GM12878 (cell line): ENCODE data around the gene WNK2. TPM values are rescaled to one million over a fixed set of nuclear protein-coding genes. Genes with fewer than 3 reads are reported as not detected.

Source experiments
- ATAC-seq: fragments of 200-7000 bp; cut with Tn5 transposase; 3 replicates; pipeline ENCODE4 v1.9.1; 2020; ENCODE audit warnings: mild to moderate bottlenecking, moderate library complexity
- BruUV-seq: library from RNA; stranded (reverse); fragments of 400-500 nt; replicated peaks from 2 replicates; lab custom pipeline; 2021; lab: Mats Ljungman, UMichigan
- CTCF ChIA-PET: fragments of 300-600 bp; sonication (Branson Sonifier 250); formaldehyde crosslinking; extraction: SDS; loops from one replicate; lab custom pipeline; 2021; ENCODE audit warnings: inconsistent platforms; lab: Yijun Ruan, JAX
- POLR2A ChIA-PET: fragments of 350-600 bp; formaldehyde crosslinking; extraction: SDS; loops from one replicate; lab custom pipeline; 2021; ENCODE audit warnings: inconsistent platforms; lab: Charles Lee
- RAD21 ChIA-PET: fragments of 300-600 bp; sonication (Branson Sonifier 250); formaldehyde crosslinking; loops from one replicate; lab custom pipeline; 2023; ENCODE audit warnings: antibody characterized with exemption; ENCODE audit not compliant: unreplicated experiment; lab: Charles Lee
- SMC1A ChIA-PET: fragments of 300-600 bp; sonication (Branson Sonifier 250); formaldehyde crosslinking; loops from one replicate; lab custom pipeline; 2023; ENCODE audit not compliant: unreplicated experiment, uncharacterized antibody; lab: Charles Lee
- DNase-seq: peaks from one replicate; pipeline ENCODE4 v3.0.0-alpha.2; 2011; ENCODE audit warnings: low read depth, low spot score
- FAIRE-seq: peaks from 3 replicates; lab custom pipeline; 2011; peaks lifted over from hg19 to GRCh38; lab: Jason Lieb, UNC
- H2AFZ ChIP-seq: 2 replicates; pipeline ENCODE4 v1.6.0; 2011; ENCODE audit warnings: low read depth, low read length, control low read depth; ENCODE audit not compliant: control insufficient read depth
- H3K27ac ChIP-seq: 2 replicates; pipeline ENCODE4 v1.5.1; 2011; ENCODE audit warnings: control low read depth; ENCODE audit not compliant: control insufficient read depth, insufficient read depth
- H3K27me3 ChIP-seq, 2 experiments: replicated peaks in 1 of 2; 2 replicates each; pipeline versions ENCODE4 v1.6.0 to v1.6.1; 2011; ENCODE audit warnings: low read length in 1 of 2; ENCODE audit not compliant: control insufficient read depth in 2 of 2, insufficient read depth in 2 of 2
- H3K36me3 ChIP-seq, 2 experiments: 2 replicates each; pipeline ENCODE4 v1.5.1; 2011; ENCODE audit warnings: low read length in 1 of 2; ENCODE audit not compliant: control insufficient read depth in 2 of 2, insufficient read depth in 2 of 2
- H3K4me1 ChIP-seq: 2 replicates; pipeline ENCODE4 v1.6.1; 2011; ENCODE audit warnings: mild to moderate bottlenecking, low read length, moderate library complexity, mixed read lengths; ENCODE audit not compliant: control insufficient read depth, insufficient read depth
- H3K4me2 ChIP-seq: 2 replicates; pipeline ENCODE4 v1.6.0; 2011; ENCODE audit warnings: control low read depth; ENCODE audit not compliant: control insufficient read depth, insufficient read depth
- H3K4me3 ChIP-seq: fragments of 200-600 bp; sonication (generic); 2 replicates; pipeline ENCODE4 v1.5.1; 2016
- H3K79me2 ChIP-seq: 2 replicates; pipeline ENCODE4 v1.6.0; 2011; ENCODE audit warnings: low read length; ENCODE audit not compliant: control insufficient read depth, insufficient read depth
- H3K9ac ChIP-seq: 2 replicates; pipeline ENCODE4 v1.8.0; 2011; ENCODE audit warnings: low read length, control low read depth, mixed read lengths; ENCODE audit not compliant: control insufficient read depth, insufficient read depth
- H3K9me3 ChIP-seq: replicated peaks from 3 replicates; pipeline ENCODE4 v1.5.1; 2011; ENCODE audit warnings: mild to moderate bottlenecking, low read length; ENCODE audit not compliant: control insufficient read depth, insufficient read depth
- H4K20me1 ChIP-seq: 2 replicates; pipeline ENCODE4 v1.6.0; 2011; ENCODE audit not compliant: control insufficient read depth, insufficient read depth
- BRCA1 ChIP-seq: IDR thresholded peaks from 2 replicates; pipeline ENCODE4 v1.6.1; 2011; ENCODE audit warnings: low read depth, low read length, improper control_type of control experiment
- CEBPB ChIP-seq, 2 experiments: fragments of 150-350 bp in 1 of 2; IDR thresholded peaks; 2 replicates each; pipeline ENCODE4 v1.6.1; 2012 to 2014; ENCODE audit warnings: low read depth in 2 of 2, low read length in 2 of 2, borderline replicate concordance in 1 of 2, inconsistent platforms in 1 of 2
- CHD2 ChIP-seq: IDR thresholded peaks from 2 replicates; pipeline ENCODE4 v1.6.1; 2011; ENCODE audit warnings: low read depth, low read length, improper control_type of control experiment, borderline replicate concordance
- CREM ChIP-seq: IDR thresholded peaks from 2 replicates; pipeline ENCODE4 v1.6.1; 2014; ENCODE audit warnings: antibody characterized with exemption, low read depth
- E2F4 ChIP-seq: IDR thresholded peaks from 2 replicates; pipeline ENCODE4 v1.6.1; 2012; ENCODE audit warnings: low read depth, low read length, improper control_type of control experiment
- FOXM1 ChIP-seq: IDR thresholded peaks from 2 replicates; pipeline ENCODE4 v1.6.1; 2012; ENCODE audit warnings: low read depth, mild to moderate bottlenecking, inconsistent platforms, low read length, moderate library complexity
- MEF2A ChIP-seq: IDR thresholded peaks from 2 replicates; pipeline ENCODE4 v1.6.1; 2011; ENCODE audit warnings: low read depth, mild to moderate bottlenecking, low read length, moderate library complexity; ENCODE audit not compliant: insufficient read depth
- NR2F1 ChIP-seq: fragments of 450-650 bp; conservative IDR thresholded peaks from 2 replicates; pipeline ENCODE4 v1.6.1; 2017; ENCODE audit warnings: mild to moderate bottlenecking
- PML ChIP-seq: IDR thresholded peaks from 2 replicates; pipeline ENCODE4 v1.6.1; 2012; ENCODE audit warnings: low read length, inconsistent platforms
- POLR2AphosphoS5 ChIP-seq: IDR thresholded peaks from 2 replicates; pipeline ENCODE4 v1.6.1; 2011; ENCODE audit warnings: mild to moderate bottlenecking, low read length, inconsistent platforms
- RCOR1 ChIP-seq: conservative IDR thresholded peaks from 2 replicates; pipeline ENCODE4 v1.6.1; 2012; ENCODE audit warnings: low read depth, low read length, improper control_type of control experiment
- USF2 ChIP-seq: IDR thresholded peaks from 2 replicates; pipeline ENCODE4 v1.6.1; 2011; ENCODE audit warnings: low read depth, low read length, improper control_type of control experiment, borderline replicate concordance
- WRNIP1 ChIP-seq: IDR thresholded peaks from 2 replicates; pipeline ENCODE4 v1.6.1; 2011; ENCODE audit warnings: low read depth, low read length, improper control_type of control experiment, borderline replicate concordance
- ZNF274 ChIP-seq: IDR thresholded peaks from one replicate; pipeline ENCODE4 v1.8.0; 2011; ENCODE audit not compliant: insufficient read length, insufficient read depth
- ZSCAN29 ChIP-seq: fragments of 450-650 bp; IDR thresholded peaks from 2 replicates; pipeline ENCODE4 v1.6.1; 2017; ENCODE audit warnings: mild to moderate bottlenecking, moderate library complexity
- WGBS: methylation state at CpG from one replicate; pipeline ENCODE4 v1.1.6; 2016; ENCODE audit warnings: low lambda C conversion rate; ENCODE audit not compliant: insufficient replicate concordance, insufficient coverage; ENCODE audit errors: missing lambda C conversion rate; 5-methylcytosine and 5-hydroxymethylcytosine counted together
- in situ Hi-C: fragments of 300-500 bp; cut with MboI; formaldehyde crosslinking; loops from 9 replicates; pipeline ENCODE4 v1.14.3; 2018; ENCODE audit warnings: mixed read lengths
- intact Hi-C: fragments of 100-400 bp; cut with micrococcal nuclease; formaldehyde crosslinking; loops from one replicate; pipeline ENCODE4 v1.14.2; 2022; ENCODE audit not compliant: unreplicated experiment
- polyA plus RNA-seq, 11 experiments: library from polyadenylated mRNA; depleted of rRNA in 4 of 11; unstranded in 6 of 11; stranded (reverse) in 5 of 11; fragments of >200 nt; fragmentation: Nextera tagmentation in 4 of 11; fragmentation: Illumina TruSeq in 1 of 11; extraction: Ambion mirVana in 4 of 11; extraction: Trizol in 1 of 11; gene quantifications; 1 replicate in 1 of 11; 2 replicates in 10 of 11; pipeline versions ENCODE4 v1.2.1 to v1.2.3, GENCODE V29; 2011 to 2016; ENCODE audit warnings: inconsistent platforms in 2 of 11, missing spikeins in 2 of 11, low read depth in 1 of 11
- total RNA-seq, 4 experiments: library from RNA; depleted of rRNA in 3 of 4; stranded (reverse); fragments of >200 nt in 3 of 4; fragmentation: Illumina TruSeq in 1 of 4; extraction: Trizol in 1 of 4; gene quantifications; 2 replicates each; pipeline versions ENCODE4 v1.2.1 to v1.2.3, GENCODE V29; 2013 to 2021
- TF ChIP-seq, protein P1 (sequence below): fragments of 150-350 bp; IDR thresholded peaks from 2 replicates; pipeline ENCODE4 v1.6.1; 2014; ENCODE audit warnings: mild to moderate bottlenecking, low read depth, low read length

Gene WNK2
- total and polyA plus RNA-seq, 10 of the 15 experiments (the other 5 are each of a cell fraction or from before 2014, with no cell fraction given): 0.15 TPM; not detected in 9

DNA sequence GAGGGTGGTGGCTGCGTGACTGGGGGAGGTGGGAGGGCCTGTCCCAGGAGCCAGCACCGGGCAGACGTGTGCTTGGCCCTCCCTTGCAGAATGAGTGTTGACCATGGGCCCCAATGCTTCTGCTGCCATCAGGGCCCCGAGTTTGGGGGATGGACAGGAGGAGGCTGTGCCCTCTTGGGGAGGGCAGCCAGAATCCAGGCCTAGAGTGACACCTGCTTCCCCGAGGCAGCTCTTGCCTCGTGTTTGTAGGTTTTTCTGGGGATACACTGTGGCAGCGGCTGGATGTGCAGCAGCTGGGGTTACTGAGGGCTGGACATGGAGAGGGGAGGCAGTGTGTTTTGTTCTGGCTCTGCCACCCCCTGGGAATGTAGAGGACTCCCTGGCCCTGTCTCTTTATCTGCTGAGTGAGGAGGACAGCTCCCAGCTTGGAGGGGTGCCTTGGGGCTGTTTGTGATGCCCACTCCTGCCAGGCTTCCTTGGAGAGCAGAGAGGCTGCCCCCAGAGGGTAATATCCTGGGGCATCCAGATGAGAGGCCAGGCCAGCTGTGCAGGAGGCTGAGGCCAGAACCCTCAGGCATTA, 22.7 kb downstream of the WNK2 start:
- CTCF ChIA-PET: no interaction called here
- no peak for ATAC-seq
- FAIRE-seq: no peak
- no peak for DNase-seq
- SMC1A ChIA-PET: no interaction called here
- no peaks in the 10 kb centered on the region; a peak in 1 of 4 replicates for H3K27me3 ChIP-seq
- no peak overlapping the region for H3K27ac ChIP-seq
- H3K4me2 ChIP-seq: no peak overlapping the region
- H2AFZ ChIP-seq: no peak overlapping the region
- no peaks in the 10 kb centered on the region for H3K79me2 ChIP-seq
- in situ Hi-C loops (no loop called here), intact Hi-C loops (no loop called here)
- H4K20me1 ChIP-seq: no peaks in the 10 kb centered on the region
- H3K9ac ChIP-seq: no peak overlapping the region
- no peak overlapping the region for H3K4me3 ChIP-seq
- TF ChIP-seq NR2F1 (no peak), PML (no peak), CEBPB (IDR thresholded peaks at IDR 0.05; ENCODE audit: borderline replicate concordance in 1 of 2, low read depth in 2 of 2, low read length in 2 of 2) (no peak), BRCA1 (no peak)
- H3K36me3 ChIP-seq: no peaks in the 10 kb centered on the region
- no peaks in the 10 kb centered on the region for H3K4me1 ChIP-seq
- 9% methylated on average over 7 of the region's 7 CpGs for WGBS
- POLR2A ChIA-PET: no interaction called here
- no TSS peak for BruUV-seq
- no peaks in the 10 kb centered on the region for H3K9me3 ChIP-seq
- RAD21 ChIA-PET: no interaction called here

GRCh38 chr9:93207326-93207814, 23.4 kb downstream of the WNK2 start:
- intact Hi-C loops (no loop called here), in situ Hi-C loops (no loop called here)
- WGBS: 67% methylated on average over 9 of the region's 9 CpGs
- H3K79me2 ChIP-seq: no peaks in the 10 kb centered on the region
- DNase-seq (no peak), ATAC-seq (no peak), FAIRE-seq (no peak)
- H3K4me3 ChIP-seq: no peak overlapping the region
- no peaks in the 10 kb centered on the region; a peak in 1 of 4 replicates for H3K27me3 ChIP-seq
- ChIA-PET RAD21 (no interaction called here), SMC1A (no interaction called here), POLR2A (no interaction called here), CTCF (no interaction called here)
- no peak overlapping the region for H3K4me2 ChIP-seq
- no peaks in the 10 kb centered on the region for H3K4me1 ChIP-seq
- H4K20me1 ChIP-seq: no peaks in the 10 kb centered on the region
- no TSS peak for BruUV-seq
- H3K9ac ChIP-seq: no peak overlapping the region
- H3K27ac ChIP-seq: no peak overlapping the region
- no peak overlapping the region for H2AFZ ChIP-seq
- no peaks in the 10 kb centered on the region for H3K9me3 ChIP-seq
- no peaks in the 10 kb centered on the region for H3K36me3 ChIP-seq
- TF ChIP-seq FOXM1: no peak
- TF ChIP-seq RCOR1: no peak
- TF ChIP-seq ZSCAN29: no peak
- TF ChIP-seq CHD2: no peak
- TF ChIP-seq USF2: no peak
- no peak for TF ChIP-seq ZNF274
- TF ChIP-seq WRNIP1: no peak
- TF ChIP-seq POLR2AphosphoS5: no peak
- no peak for TF ChIP-seq CREM
- TF ChIP-seq MEF2A: no peak
- TF ChIP-seq, protein P1, sequence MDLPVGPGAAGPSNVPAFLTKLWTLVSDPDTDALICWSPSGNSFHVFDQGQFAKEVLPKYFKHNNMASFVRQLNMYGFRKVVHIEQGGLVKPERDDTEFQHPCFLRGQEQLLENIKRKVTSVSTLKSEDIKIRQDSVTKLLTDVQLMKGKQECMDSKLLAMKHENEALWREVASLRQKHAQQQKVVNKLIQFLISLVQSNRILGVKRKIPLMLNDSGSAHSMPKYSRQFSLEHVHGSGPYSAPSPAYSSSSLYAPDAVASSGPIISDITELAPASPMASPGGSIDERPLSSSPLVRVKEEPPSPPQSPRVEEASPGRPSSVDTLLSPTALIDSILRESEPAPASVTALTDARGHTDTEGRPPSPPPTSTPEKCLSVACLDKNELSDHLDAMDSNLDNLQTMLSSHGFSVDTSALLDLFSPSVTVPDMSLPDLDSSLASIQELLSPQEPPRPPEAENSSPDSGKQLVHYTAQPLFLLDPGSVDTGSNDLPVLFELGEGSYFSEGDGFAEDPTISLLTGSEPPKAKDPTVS: no peak
- TF ChIP-seq E2F4: no peak
